Loucy (cell line): ENCODE data around the gene MRFAP1L1.

Experiments used
- H2AFZ ChIP-seq: fragments of 200-600 bp; sonication (generic); 2 replicates; pipeline ENCODE4 v1.6.0; 2016; ENCODE audit warnings: antibody characterized with exemption, mild to moderate bottlenecking, low read length, moderate library complexity
- H3F3A ChIP-seq: fragments of 200-600 bp; 2 replicates; pipeline ENCODE4 v1.6.0; 2016; ENCODE audit warnings: antibody characterized with exemption, low read depth, mild to moderate bottlenecking
- H3K27me3 ChIP-seq: fragments of 200-600 bp; sonication (generic); 2 replicates; pipeline ENCODE4 v1.6.1; 2014; ENCODE audit warnings: low read length, mild to moderate bottlenecking; ENCODE audit not compliant: insufficient read depth, poor library complexity, severe bottlenecking
- H3K36me3 ChIP-seq: fragments of 200-600 bp; sonication (generic); 2 replicates; pipeline ENCODE4 v1.6.1; 2016; ENCODE audit warnings: low read length; ENCODE audit not compliant: insufficient read depth
- H3K4me1 ChIP-seq: fragments of 200-600 bp; sonication (generic); 2 replicates; pipeline ENCODE4 v1.5.1; 2014; ENCODE audit warnings: low read length, mild to moderate bottlenecking; ENCODE audit not compliant: insufficient read depth, poor library complexity, severe bottlenecking
- H3K4me2 ChIP-seq: fragments of 200-600 bp; sonication (generic); 2 replicates; pipeline ENCODE4 v1.6.0; 2014; ENCODE audit warnings: antibody characterized with exemption, low read length, low read depth, mild to moderate bottlenecking; ENCODE audit not compliant: poor library complexity, severe bottlenecking
- H3K4me3 ChIP-seq: fragments of 200-600 bp; sonication (generic); 2 replicates; pipeline ENCODE4 v1.5.1; 2014; ENCODE audit warnings: low read length, mild to moderate bottlenecking, mixed read lengths; ENCODE audit not compliant: poor library complexity, severe bottlenecking
- H3K79me2 ChIP-seq: fragments of 200-600 bp; sonication (generic); 2 replicates; pipeline ENCODE4 v1.6.1; 2014; ENCODE audit warnings: low read length; ENCODE audit not compliant: insufficient read depth
- H3K9ac ChIP-seq: fragments of 200-600 bp; sonication (generic); 2 replicates; pipeline ENCODE4 v1.6.0; 2014; ENCODE audit warnings: mild to moderate bottlenecking, low read depth, low read length, moderate library complexity; ENCODE audit not compliant: poor library complexity, severe bottlenecking
- H3K9me2 ChIP-seq: fragments of 200-600 bp; sonication (generic); replicated peaks from 2 replicates; pipeline ENCODE4 v1.6.1; 2016; ENCODE audit warnings: low read depth, low read length, mixed read lengths
- H3K9me3 ChIP-seq: fragments of 200-600 bp; sonication (generic); 2 replicates; pipeline ENCODE4 v1.6.1; 2014; ENCODE audit warnings: mild to moderate bottlenecking, antibody characterized with exemption, low read length, low read depth; ENCODE audit not compliant: insufficient read depth
- H4K20me1 ChIP-seq: fragments of 200-600 bp; sonication (generic); 2 replicates; pipeline ENCODE4 v1.6.0; 2014; ENCODE audit warnings: antibody characterized with exemption, low read length, mild to moderate bottlenecking; ENCODE audit not compliant: insufficient read depth, poor library complexity, severe bottlenecking
- EZH2phosphoT487 ChIP-seq: fragments of 200-600 bp; IDR thresholded peaks from 2 replicates; pipeline ENCODE4 v1.6.1; 2018; ENCODE audit warnings: antibody characterized with exemption, mild to moderate bottlenecking, moderate library complexity, borderline replicate concordance
- TF ChIP-seq, protein P1 (sequence below): fragments of 200-600 bp; sonication (generic); conservative IDR thresholded peaks from 2 replicates; pipeline ENCODE4 v1.5.1; 2014; ENCODE audit warnings: mild to moderate bottlenecking, antibody characterized with exemption, low read length

Gene MRFAP1L1

DNA sequence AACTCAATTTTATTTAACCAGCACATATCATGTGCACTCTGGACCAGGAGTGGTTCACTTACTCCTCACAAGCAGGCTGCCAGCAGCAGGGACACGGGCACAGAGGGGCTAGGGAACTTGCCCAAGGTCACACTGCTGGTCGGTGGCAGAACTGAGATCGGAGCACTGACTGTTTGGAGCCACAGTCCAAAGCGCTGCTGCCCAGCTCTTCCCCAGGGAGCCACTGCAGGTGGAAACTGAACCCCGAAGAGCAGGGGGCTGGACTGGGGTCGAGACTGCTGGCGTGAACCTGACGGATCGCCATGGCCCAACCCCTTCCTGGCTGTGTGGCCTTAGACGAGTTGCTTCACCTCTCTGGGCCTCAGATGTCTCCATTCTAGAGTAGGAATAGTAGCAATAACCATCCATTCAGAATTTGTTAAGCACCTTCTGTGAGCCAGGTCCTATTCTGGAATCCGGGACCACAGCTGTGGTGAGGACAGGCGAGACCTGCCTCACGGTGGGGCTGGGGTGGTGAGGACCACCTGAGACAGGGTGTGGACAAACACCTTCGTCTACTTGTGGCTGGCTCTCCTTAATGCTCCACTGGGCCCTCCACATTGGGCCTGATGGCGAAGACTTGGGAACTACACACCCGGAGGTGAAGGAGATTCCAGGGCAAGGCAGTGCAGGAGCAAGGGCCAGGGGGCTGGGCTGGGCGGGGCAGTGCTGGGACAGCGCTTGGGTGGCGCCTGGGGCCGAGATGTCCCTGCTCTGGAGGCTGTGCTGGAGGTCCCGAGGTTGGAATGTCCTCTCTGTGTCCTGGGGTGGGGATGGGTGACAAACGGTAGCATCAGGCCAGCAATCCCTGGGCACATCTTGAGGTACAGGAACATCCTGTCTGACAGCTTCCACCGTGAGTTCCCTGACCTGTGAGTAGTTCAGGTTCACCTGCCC is 40.9 kb upstream of the MRFAP1L1 start:
- Histone ChIP-seq H3F3A (no peaks in the 10 kb centered on the region), H3K9me3 (no peaks in the 10 kb centered on the region), H3K79me2 (no peaks in the 10 kb centered on the region), H2AFZ (no peak overlapping the region), H3K4me1 (no peaks in the 10 kb centered on the region), H3K9me2 (no peaks in the 10 kb centered on the region), H3K4me3 (no peak overlapping the region), H3K4me2 (no peak overlapping the region), H3K36me3 (no peaks in the 10 kb centered on the region), H4K20me1 (no peaks in the 10 kb centered on the region), H3K27me3 (no peaks in the 10 kb centered on the region), H3K9ac (no peak overlapping the region)
- TF ChIP-seq EZH2phosphoT487: no peak
- TF ChIP-seq, protein P1, sequence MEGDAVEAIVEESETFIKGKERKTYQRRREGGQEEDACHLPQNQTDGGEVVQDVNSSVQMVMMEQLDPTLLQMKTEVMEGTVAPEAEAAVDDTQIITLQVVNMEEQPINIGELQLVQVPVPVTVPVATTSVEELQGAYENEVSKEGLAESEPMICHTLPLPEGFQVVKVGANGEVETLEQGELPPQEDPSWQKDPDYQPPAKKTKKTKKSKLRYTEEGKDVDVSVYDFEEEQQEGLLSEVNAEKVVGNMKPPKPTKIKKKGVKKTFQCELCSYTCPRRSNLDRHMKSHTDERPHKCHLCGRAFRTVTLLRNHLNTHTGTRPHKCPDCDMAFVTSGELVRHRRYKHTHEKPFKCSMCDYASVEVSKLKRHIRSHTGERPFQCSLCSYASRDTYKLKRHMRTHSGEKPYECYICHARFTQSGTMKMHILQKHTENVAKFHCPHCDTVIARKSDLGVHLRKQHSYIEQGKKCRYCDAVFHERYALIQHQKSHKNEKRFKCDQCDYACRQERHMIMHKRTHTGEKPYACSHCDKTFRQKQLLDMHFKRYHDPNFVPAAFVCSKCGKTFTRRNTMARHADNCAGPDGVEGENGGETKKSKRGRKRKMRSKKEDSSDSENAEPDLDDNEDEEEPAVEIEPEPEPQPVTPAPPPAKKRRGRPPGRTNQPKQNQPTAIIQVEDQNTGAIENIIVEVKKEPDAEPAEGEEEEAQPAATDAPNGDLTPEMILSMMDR: no peak

DNA sequence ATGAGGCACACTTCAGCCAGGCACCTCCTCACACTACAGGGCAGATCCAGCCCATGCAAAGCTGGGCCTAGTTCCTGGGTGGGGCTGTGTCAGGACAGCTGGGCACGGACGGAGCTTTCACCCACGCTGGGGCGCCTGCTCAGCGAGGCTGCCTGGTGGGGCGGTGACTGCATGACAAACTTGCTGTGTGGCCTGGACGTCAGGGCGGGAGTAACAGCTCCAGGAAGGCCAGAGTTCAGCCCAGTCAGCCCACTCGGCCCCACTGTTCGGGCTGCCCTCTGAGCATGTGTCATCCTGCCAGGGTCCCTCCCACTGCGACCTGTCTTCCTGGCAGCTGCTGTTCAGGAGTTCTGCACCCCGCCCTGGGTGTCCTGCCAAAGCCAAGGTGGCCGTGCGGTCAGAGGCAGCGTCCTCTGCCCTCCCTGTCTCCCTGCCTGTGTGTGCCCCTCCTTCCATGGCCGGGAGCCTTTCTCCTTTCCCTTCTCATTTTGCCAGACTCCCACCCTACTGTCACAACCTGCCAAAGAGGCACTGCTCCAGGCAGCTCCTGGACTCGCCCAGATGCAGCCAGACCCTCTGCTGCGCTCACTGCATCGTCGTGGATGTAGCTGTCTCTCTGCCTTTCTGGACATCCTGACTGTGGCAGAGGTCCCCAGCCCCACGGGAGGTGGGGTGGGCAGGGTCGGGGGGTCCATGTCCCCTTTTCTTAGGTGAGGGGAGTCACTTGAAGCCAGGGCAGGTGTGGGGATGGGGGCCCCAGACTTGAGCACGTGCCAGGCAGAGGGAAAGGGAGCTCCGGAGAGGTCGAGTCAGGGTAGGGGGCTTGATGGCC is 39.9 kb upstream of the MRFAP1L1 start:
- Histone ChIP-seq H3K27me3 (no peaks in the 10 kb centered on the region), H3K4me3 (no peak overlapping the region), H3K36me3 (no peaks in the 10 kb centered on the region), H3K4me1 (no peaks in the 10 kb centered on the region), H3K9me3 (no peaks in the 10 kb centered on the region), H3K79me2 (no peaks in the 10 kb centered on the region), H3K9ac (no peak overlapping the region), H3K9me2 (no peaks in the 10 kb centered on the region), H2AFZ (no peak overlapping the region), H3K4me2 (no peak overlapping the region), H4K20me1 (no peaks in the 10 kb centered on the region), H3F3A (no peaks in the 10 kb centered on the region)
- TF ChIP-seq EZH2phosphoT487: no peak
- TF ChIP-seq, protein P1: no peak

DNA sequence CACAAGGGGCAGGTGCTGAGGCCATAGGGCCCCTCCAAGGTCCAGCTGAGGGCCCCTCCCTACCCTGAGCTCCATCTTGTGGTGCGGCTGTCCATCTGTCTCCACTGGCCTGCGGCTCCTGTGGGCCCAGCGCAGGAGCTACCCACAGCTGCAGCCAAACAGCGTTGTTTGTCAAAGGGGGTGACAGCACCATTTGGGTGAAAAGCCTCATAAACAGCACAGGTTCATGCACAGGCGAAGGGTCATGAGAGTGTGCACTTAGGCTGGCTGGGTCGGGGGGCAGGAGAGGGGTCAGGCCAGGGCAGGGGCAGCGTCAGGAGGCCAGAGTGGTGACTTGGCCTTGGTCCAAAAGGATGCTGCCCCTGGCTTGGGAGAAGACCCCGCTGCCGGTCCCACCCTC is 38.6 kb upstream of the MRFAP1L1 start:
- H3K9ac ChIP-seq: no peak overlapping the region
- no peaks in the 10 kb centered on the region for H3K9me2 ChIP-seq
- H3K4me2 ChIP-seq: no peak overlapping the region

More for the DNA sequence above, 38.6 kb upstream of the MRFAP1L1 start:
- no peaks in the 10 kb centered on the region for H3K9me3 ChIP-seq
- H3K36me3 ChIP-seq: no peaks in the 10 kb centered on the region
- no peak overlapping the region for H2AFZ ChIP-seq
- no peak overlapping the region for H3K4me3 ChIP-seq
- H3K27me3 ChIP-seq: no peaks in the 10 kb centered on the region
- H3K79me2 ChIP-seq: no peaks in the 10 kb centered on the region
- TF ChIP-seq, protein P1: no peak
- no peaks in the 10 kb centered on the region for H4K20me1 ChIP-seq
- H3F3A ChIP-seq: no peaks in the 10 kb centered on the region
- H3K4me1 ChIP-seq: no peaks in the 10 kb centered on the region
